ENCODE measurements around the gene KRTAP9-3. TPM values are rescaled to one million over a fixed set of nuclear protein-coding genes. Genes with fewer than 3 reads are reported as not detected.

Gene KRTAP9-3
- total RNA-seq: not detected in 2 replicates

DNA sequence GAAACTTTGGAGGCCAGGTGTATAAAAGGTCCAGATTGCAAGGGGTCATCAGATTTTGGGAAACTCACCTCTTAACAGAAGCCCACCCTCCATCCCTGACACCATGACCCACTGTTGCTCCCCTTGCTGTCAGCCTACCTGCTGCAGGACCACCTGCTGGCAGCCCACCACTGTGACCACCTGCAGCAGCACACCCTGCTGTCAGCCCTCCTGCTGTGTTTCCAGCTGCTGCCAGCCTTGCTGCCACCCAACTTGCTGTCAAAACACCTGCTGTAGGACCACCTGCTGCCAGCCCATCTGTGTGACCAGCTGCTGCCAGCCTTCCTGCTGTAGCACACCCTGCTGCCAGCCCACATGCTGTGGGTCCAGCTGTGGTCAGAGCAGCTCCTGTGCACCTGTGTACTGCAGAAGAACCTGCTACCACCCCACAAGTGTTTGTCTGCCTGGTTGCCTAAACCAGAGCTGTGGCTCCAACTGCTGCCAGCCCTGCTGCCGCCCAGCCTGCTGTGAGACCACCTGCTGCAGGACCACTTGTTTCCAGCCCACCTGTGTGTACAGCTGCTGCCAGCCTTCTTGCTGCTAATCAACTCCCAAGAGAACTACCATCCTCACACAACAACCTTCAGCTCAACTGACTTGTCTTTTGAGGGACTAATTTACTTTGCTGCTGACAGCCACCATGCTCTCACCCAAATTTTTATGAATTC is at the start of gene KRTAP9-3:
KRTAP9-3 (plus strand) TSS at position 51 of the 707 bp plus-strand sequence; CDS start at position 104, 53 bp downstream.

DNA sequence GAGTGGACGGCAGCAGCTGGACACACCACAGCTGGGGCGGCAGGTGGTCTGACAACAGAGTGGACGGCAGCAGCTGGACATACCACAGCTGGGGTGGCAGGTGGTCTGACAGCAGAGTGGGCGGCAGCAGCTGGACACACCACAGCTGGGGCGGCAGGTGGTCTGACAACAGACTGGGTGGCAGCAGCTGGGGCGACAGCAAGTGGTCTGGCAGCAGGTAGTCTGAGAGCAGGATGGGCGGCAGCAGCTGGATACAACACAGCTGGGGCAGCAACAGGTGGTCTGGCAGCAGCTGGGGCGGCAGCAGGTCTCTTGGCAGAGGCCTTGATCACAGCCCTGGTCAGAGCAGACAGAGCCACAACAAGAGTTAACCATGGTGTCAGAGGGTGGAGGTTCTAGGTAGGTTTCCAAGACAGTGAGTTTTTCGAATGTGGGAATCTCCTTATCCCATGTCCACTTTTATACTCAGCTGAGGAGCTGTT is 47.7 kb upstream of the KRTAP9-3 start, which contains the start of gene KRTAP4-1:
KRTAP4-1 (minus strand) TSS at position 432 of the 482 bp plus-strand sequence; CDS start at position 375, 57 bp downstream.

GRCh38 chr17:41189837-41190318 is 42.4 kb upstream of the KRTAP9-3 start, which contains the start of gene KRTAP9-1:
Gene KRTAP9-1, plus strand, starts transcription at chr17:41189887. Its CDS starts 0 bp downstream, at chr17:41189887.

GRCh38 chr17:41226598-41227095 is 5.6 kb upstream of the KRTAP9-3 start, which contains the start of gene KRTAP9-2:
Gene KRTAP9-2, plus strand, starts transcription at chr17:41226648. Its CDS starts 7 bp downstream, at chr17:41226655.

GRCh38 chr17:41237949-41238437 is 5.7 kb downstream of the KRTAP9-3 start, which contains the start of gene KRTAP9-8:
Gene KRTAP9-8, plus strand, starts transcription at chr17:41237999. Its CDS starts 53 bp downstream, at chr17:41238052.

GRCh38 chr17:41249637-41250240 is 17.5 kb downstream of the KRTAP9-3 start, which contains the start of gene KRTAP9-4:
Gene KRTAP9-4, plus strand, starts transcription at chr17:41249687. Its CDS starts 34 bp downstream, at chr17:41249721.

DNA sequence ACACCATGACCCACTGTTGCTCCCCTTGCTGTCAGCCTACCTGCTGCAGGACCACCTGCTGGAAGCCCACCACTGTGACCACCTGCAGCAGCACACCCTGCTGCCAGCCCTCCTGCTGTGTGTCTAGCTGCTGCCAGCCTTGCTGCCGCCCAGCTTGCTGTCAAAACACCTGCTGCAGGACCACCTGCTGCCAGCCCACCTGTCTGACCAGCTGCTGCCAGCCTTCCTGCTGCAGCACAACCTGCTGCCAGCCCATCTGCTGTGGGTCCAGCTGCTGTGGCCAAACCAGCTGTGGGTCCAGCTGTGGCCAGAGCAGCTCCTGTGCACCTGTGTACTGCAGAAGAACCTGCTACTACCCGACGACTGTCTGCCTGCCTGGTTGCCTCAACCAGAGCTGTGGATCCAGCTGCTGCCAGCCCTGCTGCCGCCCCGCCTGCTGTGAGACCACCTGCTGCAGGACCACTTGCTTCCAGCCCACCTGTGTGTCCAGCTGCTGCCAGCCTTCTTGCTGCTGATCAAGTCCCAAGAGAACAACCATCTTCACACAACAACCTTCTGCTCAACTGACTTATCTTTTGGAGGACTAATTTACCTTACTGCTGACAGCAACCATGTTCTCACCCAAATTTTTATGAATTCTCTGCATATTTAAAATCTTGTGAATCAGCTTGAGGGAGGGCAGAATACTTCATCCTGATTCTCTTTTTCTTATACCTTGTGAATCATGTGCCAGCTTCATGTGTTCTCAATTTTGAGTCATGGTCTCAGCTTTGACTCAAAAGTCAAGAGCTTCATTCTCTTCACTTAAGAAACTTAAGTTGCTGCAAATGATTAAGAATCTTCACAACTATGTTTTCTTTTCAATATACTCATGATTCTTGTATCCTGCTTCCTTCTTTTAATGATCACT is 23.4 kb downstream of the KRTAP9-3 start, which contains the start of gene KRTAP9-9:
KRTAP9-9 (plus strand) TSS at position 4 of the 910 bp plus-strand sequence.

GRCh38 chr17:41265078-41265477 is 32.8 kb downstream of the KRTAP9-3 start, which contains the start of gene KRTAP9-6:
Gene KRTAP9-6, plus strand, starts transcription at chr17:41265378. Its CDS starts 0 bp downstream, at chr17:41265378.

GRCh38 chr17:41275648-41276190 is 43.5 kb downstream of the KRTAP9-3 start, which contains the start of gene KRTAP9-7:
Gene KRTAP9-7, plus strand, starts transcription at chr17:41275698. Its CDS starts 0 bp downstream, at chr17:41275698.

Other genes starting within 250 kb of the KRTAP9-3 start
- not detected in 2 replicates for gene KRT40, start 248.1 kb upstream of the KRTAP9-3 start, total RNA-seq
- not detected in 2 replicates for gene KRTAP3-3, start 238.3 kb upstream of the KRTAP9-3 start, total RNA-seq
- gene KRTAP3-2, start 232.5 kb upstream of the KRTAP9-3 start, total RNA-seq: not detected in 2 replicates
- not detected in 2 replicates for gene KRTAP3-1, start 223.3 kb upstream of the KRTAP9-3 start, total RNA-seq
- not detected in 2 replicates for gene KRTAP1-5, start 205.2 kb upstream of the KRTAP9-3 start, total RNA-seq
- gene KRTAP1-4, start 202.3 kb upstream of the KRTAP9-3 start, total RNA-seq: not detected in 2 replicates
- gene KRTAP1-3, start 197.6 kb upstream of the KRTAP9-3 start, total RNA-seq: not detected in 2 replicates
- gene KRTAP1-1, start 191.0 kb upstream of the KRTAP9-3 start, total RNA-seq: not detected in 2 replicates
- not detected in 2 replicates for gene KRTAP2-1, start 185.1 kb upstream of the KRTAP9-3 start, total RNA-seq
- not detected in 2 replicates for gene KRTAP2-2, start 177.2 kb upstream of the KRTAP9-3 start, total RNA-seq
- 0.13 and 2.6 TPM in 2 replicates for gene KRTAP2-3, start 172.3 kb upstream of the KRTAP9-3 start, total RNA-seq
- gene KRTAP2-4, start 166.6 kb upstream of the KRTAP9-3 start, total RNA-seq: not detected in 2 replicates
- not detected in 2 replicates for gene KRTAP4-7, start 148.3 kb upstream of the KRTAP9-3 start, total RNA-seq
- gene KRTAP4-8, start 134.3 kb upstream of the KRTAP9-3 start, total RNA-seq: not detected in 2 replicates
- gene KRTAP4-16, start 130.2 kb upstream of the KRTAP9-3 start, total RNA-seq: not detected in 2 replicates
- gene KRTAP4-9, start 127.1 kb upstream of the KRTAP9-3 start, total RNA-seq: not detected in 2 replicates
- gene KRTAP4-11, start 114.1 kb upstream of the KRTAP9-3 start, total RNA-seq: not detected in 2 replicates
- not detected in 2 replicates for gene KRTAP4-12, start 108.3 kb upstream of the KRTAP9-3 start, total RNA-seq
- not detected in 2 replicates for gene KRTAP4-6, start 91.9 kb upstream of the KRTAP9-3 start, total RNA-seq
- not detected in 2 replicates for gene KRTAP4-5, start 82.6 kb upstream of the KRTAP9-3 start, total RNA-seq
- gene KRTAP4-4, start 71.7 kb upstream of the KRTAP9-3 start, total RNA-seq: not detected in 2 replicates
- not detected in 2 replicates for gene KRTAP4-3, start 64.2 kb upstream of the KRTAP9-3 start, total RNA-seq
- gene KRTAP4-2, start 54.2 kb upstream of the KRTAP9-3 start, total RNA-seq: not detected in 2 replicates
- gene KRTAP4-1, start 47.5 kb upstream of the KRTAP9-3 start, total RNA-seq: not detected in 2 replicates
- not detected in 2 replicates for gene KRTAP9-1, start 42.6 kb upstream of the KRTAP9-3 start, total RNA-seq
- gene KRTAP9-2, start 5.8 kb upstream of the KRTAP9-3 start, total RNA-seq: not detected in 2 replicates
- not detected in 2 replicates for gene KRTAP9-8, start 5.5 kb downstream of the KRTAP9-3 start, total RNA-seq
- not detected in 2 replicates for gene KRTAP9-4, start 17.2 kb downstream of the KRTAP9-3 start, total RNA-seq
- not detected in 2 replicates for gene KRTAP9-9, start 22.9 kb downstream of the KRTAP9-3 start, total RNA-seq
- not detected in 2 replicates for gene KRTAP9-6, start 32.9 kb downstream of the KRTAP9-3 start, total RNA-seq
- not detected in 2 replicates for gene KRTAP9-7, start 43.2 kb downstream of the KRTAP9-3 start, total RNA-seq
- gene KRTAP29-1, start 70.4 kb downstream of the KRTAP9-3 start, total RNA-seq: not detected in 2 replicates
- gene KRTAP16-1, start 76.9 kb downstream of the KRTAP9-3 start, total RNA-seq: not detected in 2 replicates
- gene KRTAP17-1, start 83.3 kb downstream of the KRTAP9-3 start, total RNA-seq: 0.33 and 0.63 TPM in 2 replicates
- not detected in 2 replicates for gene KRT33A, start 118.4 kb downstream of the KRTAP9-3 start, total RNA-seq
- not detected in 2 replicates for gene KRT33B, start 137.4 kb downstream of the KRTAP9-3 start, total RNA-seq
- gene KRT34, start 149.9 kb downstream of the KRTAP9-3 start, total RNA-seq: 0.13 and 2.9 TPM in 2 replicates
- 0.13 TPM in 1 of 2 replicates, not detected in the other for gene KRT31, start 165.2 kb downstream of the KRTAP9-3 start, total RNA-seq
- not detected in 2 replicates for gene KRT37, start 192.1 kb downstream of the KRTAP9-3 start, total RNA-seq
- gene KRT38, start 208.5 kb downstream of the KRTAP9-3 start, total RNA-seq: not detected in 2 replicates
- not detected in 2 replicates for gene KRT32, start 234.9 kb downstream of the KRTAP9-3 start, total RNA-seq
- gene KRT35, start 248.7 kb downstream of the KRTAP9-3 start, total RNA-seq: not detected in 2 replicates

All from mesangial cell (primary cell).